DND-41 (cell line): ENCODE results near the gene SDR39U1.

Source experiments
- EZH2 ChIP-seq: IDR thresholded peaks from 3 replicates; pipeline ENCODE4 v1.6.1; 2012; ENCODE audit warnings: borderline replicate concordance, low read depth, mild to moderate bottlenecking, moderate library complexity, low read length, inconsistent platforms; ENCODE audit not compliant: severe bottlenecking
- TF ChIP-seq, protein P1 (sequence below): IDR thresholded peaks from 2 replicates; pipeline ENCODE4 v1.5.1; 2012; ENCODE audit warnings: borderline replicate concordance, low read length, moderate library complexity, mild to moderate bottlenecking; ENCODE audit not compliant: poor library complexity, severe bottlenecking; ENCODE audit errors: extremely low read depth

DNA sequence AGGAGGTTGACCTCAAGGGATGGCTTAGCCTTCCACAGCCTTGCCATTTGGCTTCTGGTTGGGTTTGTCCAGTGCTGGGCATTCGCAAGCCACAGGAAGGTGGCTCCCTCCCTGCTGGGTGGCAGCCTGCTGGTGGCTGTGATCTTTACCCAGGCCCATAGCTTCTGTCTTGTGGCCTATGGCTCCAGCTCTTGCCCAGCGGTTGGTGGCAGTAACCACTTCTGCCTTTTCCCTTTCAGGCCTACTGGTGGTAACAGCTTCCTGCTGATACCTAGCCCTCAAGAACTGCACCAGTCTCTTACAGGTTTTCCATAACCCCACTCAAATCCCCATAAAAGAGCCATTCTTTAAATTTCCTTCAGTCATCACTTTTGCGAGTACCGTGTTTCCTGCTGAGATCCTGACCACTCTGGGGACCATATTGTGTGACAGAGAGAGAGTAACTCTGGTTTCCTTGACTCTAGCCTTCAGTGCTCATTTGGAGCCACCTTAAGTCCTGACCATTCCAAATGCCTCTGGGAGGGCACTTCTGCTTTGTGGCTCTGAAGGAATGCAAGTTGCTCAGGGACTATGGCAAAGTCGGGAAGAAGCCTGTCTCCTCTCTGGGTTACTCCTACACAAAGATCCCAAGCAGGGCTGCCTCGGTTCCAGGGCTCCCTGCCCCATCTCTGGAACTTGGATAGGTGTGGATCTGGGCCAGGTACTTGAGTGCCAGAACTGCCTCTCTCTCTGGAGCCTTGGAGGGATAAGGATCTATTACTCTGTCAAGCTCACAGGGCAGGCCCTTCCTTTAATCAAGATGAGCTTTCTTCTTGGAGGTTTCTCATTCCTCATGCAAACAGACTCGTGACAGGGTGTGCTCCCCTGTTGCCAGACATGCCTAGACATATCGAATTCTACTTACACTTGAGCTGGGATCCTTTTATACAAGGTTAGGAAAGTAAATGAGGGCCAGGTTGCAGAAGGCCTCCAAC is 46.7 kb downstream of the SDR39U1 start:
- TF ChIP-seq, protein P1, sequence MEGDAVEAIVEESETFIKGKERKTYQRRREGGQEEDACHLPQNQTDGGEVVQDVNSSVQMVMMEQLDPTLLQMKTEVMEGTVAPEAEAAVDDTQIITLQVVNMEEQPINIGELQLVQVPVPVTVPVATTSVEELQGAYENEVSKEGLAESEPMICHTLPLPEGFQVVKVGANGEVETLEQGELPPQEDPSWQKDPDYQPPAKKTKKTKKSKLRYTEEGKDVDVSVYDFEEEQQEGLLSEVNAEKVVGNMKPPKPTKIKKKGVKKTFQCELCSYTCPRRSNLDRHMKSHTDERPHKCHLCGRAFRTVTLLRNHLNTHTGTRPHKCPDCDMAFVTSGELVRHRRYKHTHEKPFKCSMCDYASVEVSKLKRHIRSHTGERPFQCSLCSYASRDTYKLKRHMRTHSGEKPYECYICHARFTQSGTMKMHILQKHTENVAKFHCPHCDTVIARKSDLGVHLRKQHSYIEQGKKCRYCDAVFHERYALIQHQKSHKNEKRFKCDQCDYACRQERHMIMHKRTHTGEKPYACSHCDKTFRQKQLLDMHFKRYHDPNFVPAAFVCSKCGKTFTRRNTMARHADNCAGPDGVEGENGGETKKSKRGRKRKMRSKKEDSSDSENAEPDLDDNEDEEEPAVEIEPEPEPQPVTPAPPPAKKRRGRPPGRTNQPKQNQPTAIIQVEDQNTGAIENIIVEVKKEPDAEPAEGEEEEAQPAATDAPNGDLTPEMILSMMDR = no peak
- no peak for TF ChIP-seq EZH2
